GM21381 (cell line): ENCODE measurements around the gene SYDE2.
"Not testable (repeated sequence)": the region's sequence is repeated elsewhere in the genome, so short reads cannot be mapped to it uniquely, and the experiment has no call there.

Source experiments
- ATAC-seq: cut with Tn5 transposase; IDR thresholded peaks from one replicate; pipeline ENCODE4 v1.9.1; 2021; ENCODE audit warnings: mild to moderate bottlenecking, moderate library complexity; ENCODE audit not compliant: unreplicated experiment

The SYDE2 gene, protein sequence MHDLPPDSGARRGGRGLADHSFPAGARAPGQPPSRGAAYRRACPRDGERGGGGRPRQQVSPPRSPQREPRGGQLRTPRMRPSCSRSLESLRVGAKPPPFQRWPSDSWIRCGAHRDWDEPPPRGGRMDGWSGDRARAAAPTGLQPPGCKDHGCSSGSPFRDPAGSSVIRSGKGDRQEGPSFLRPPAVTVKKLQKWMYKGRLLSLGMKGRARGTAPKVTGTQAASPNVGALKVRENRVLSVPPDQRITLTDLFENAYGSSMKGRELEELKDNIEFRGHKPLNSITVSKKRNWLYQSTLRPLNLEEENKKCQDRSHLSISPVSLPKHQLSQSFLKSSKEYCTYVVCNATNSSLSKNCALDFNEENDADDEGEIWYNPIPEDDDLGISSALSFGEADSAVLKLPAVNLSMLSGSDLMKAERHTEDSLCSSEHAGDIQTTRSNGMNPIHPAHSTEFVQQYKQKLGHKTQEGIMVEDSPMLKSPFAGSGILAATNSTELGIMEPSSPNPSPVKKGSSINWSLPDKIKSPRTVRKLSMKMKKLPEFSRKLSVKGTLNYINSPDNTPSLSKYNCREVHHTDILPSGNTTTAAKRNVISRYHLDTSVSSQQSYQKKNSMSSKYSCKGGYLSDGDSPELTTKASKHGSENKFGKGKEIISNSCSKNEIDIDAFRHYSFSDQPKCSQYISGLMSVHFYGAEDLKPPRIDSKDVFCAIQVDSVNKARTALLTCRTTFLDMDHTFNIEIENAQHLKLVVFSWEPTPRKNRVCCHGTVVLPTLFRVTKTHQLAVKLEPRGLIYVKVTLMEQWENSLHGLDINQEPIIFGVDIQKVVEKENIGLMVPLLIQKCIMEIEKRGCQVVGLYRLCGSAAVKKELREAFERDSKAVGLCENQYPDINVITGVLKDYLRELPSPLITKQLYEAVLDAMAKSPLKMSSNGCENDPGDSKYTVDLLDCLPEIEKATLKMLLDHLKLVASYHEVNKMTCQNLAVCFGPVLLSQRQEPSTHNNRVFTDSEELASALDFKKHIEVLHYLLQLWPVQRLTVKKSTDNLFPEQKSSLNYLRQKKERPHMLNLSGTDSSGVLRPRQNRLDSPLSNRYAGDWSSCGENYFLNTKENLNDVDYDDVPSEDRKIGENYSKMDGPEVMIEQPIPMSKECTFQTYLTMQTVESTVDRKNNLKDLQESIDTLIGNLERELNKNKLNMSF

GRCh38 chr1:85200463-85201339 lies at the start of gene SYDE2:
TSS of gene SYDE2 (minus strand) at chr1:85201016. CDS start at chr1:85200996, 20 bp downstream.
- peak; percentile 73 for ATAC-seq

DNA sequence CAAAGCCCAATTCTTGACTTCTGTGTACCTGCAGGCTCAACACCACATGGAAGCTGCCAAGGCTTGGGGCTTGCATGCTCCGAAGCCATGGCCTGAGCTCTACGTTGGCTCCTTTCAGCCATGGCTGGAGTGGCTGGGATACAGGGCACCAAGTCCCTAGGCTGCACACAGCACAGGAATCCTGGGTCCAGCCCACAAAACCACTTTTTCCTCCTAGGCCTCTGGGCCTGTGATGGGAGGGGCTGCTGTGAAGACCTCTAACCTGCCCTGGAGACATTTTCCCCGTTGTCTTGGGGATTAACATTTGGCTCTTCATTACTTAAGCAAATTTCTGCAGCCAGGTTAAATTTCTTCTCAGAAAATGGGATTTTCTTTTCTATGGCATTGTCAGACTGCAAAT lies 48.2 kb upstream of the SYDE2 start:
- ATAC-seq, result not testable (repeated sequence)

- no peak for ATAC-seq
Observed at GRCh38 chr1:85245891-85246290, 45.1 kb upstream of the SYDE2 start.

- no peak for ATAC-seq
Observed at GRCh38 chr1:85245456-85245855, 44.6 kb upstream of the SYDE2 start.

GRCh38 chr1:85244271-85245061 lies 43.6 kb upstream of the SYDE2 start:
- no peak for ATAC-seq

DNA sequence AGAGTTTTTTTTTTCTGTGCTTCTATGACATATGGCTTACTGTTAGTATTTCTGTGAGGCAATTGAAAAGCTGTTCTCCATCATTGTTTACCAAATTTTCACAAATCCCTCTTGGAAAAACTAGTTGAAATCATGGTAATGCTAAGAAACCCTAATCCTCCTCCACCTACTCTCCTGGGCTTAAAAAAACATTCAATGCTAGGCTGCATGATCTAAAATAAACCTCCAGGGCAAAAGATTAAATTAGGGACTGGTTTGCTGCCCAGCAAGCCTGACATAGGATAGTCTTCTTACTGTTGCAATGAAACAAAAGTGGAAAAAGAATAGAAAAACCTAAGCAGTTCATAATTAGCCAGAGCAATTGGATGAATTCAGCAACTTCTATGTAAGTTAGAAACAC lies 42.6 kb upstream of the SYDE2 start:
- ATAC-seq, result no peak

- no peak for ATAC-seq
Observed at GRCh38 chr1:85240643-85241042, 39.8 kb upstream of the SYDE2 start.

GRCh38 chr1:85240174-85240601 lies 39.4 kb upstream of the SYDE2 start:
- ATAC-seq, result no peak

GRCh38 chr1:85237613-85238012 lies 36.8 kb upstream of the SYDE2 start:
- ATAC-seq, result no peak

GRCh38 chr1:85230305-85230977 lies 29.6 kb upstream of the SYDE2 start:
- no peak for ATAC-seq

- ATAC-seq, result no peak
Observed at GRCh38 chr1:85229574-85230097, 28.8 kb upstream of the SYDE2 start.

DNA sequence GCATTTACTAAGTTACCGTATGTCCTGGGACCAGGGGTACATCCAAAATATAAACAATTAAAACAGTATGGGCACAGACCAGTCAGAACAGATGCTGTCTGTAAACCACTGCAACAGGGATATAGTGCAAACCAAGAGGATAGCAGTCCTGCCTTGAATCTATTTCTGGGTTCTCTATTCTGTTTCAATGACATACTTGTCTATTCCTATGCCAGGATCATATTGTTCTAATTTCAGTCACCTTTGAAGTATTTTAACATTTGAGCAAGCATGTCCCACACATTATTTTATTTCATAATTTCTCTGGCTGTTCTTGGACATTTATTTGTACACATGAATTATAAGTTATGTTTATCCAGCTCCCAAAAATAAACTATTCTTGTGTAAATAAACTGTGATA lies 28.2 kb upstream of the SYDE2 start:
- no peak for ATAC-seq

DNA sequence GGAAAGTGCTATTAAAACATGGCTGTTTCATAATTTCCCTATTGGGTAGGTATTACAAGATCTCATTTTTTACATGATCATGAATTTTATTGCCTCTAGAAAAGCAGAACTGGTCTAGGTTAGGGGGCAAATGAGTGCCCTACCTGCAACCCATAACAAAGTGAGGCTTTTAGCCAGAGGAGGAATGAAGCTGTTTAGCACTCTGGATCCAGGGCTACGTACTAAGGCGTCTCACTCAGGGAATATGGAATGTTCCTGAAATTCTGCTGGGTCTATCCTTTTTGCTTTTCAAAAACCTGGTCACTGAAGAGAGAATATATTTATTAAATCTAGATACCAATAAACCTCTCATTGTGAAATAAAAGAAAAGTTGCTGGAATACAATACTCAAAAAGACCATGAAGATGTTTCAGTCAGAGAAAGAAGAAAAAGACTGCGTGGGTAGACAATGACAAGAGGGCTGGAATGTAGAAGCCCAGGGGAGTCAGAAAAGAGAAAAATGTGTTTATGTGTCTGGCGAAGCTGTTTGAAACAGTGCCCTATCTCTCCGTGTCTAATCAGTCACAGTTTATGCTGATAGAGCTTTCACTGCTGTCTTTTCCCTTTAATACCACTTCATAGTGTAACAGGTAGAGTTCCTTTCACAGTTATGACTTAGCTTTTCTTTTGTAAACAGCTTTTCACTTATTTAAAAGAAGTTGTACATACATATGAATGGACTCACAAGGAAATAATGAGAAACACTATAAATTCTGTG lies 25.0 kb upstream of the SYDE2 start:
- no peak for ATAC-seq

DNA sequence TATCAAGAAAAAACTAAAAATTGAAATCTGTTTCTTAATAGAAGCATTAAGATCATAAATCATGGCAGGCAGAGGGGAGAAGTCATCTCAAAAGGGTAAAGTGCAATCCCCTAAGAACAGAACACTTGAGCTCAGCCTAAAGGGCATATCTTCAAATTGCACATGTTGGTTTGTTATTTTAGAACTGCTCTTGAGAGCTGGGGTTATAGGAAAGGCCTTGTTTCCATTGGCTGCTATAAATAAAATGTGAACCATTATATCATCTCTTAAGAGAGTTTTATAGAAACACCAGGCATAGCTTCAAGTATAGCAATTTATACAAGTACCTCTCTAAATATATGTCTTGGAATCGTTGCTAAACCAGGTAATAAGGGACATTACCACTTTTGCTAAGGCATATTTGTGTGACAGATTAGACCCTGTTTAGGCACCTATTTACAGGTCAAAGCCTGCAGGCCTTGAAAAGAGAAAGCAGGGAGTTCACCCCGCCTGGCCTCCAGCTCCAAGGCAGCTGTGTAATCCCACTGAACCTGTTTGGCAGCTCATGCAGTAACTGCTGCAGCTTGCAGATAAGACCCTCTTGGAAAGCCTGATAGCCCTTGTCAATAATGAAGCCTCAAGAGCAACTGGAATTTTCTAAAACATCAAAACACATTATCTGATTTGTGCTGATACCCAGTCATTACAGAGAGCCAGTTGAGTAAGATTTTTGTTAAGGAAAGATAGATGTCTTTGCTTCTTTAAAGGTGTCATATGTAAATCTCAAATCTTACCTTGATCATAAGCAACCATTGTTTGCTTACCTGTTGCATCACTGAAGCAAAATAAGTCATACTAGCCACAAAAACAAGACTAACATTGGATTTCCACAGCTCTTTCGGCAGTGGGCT lies 24.2 kb upstream of the SYDE2 start:
- no peak for ATAC-seq

- ATAC-seq, result no peak
Observed at GRCh38 chr1:85224295-85224694, 23.5 kb upstream of the SYDE2 start.

DNA sequence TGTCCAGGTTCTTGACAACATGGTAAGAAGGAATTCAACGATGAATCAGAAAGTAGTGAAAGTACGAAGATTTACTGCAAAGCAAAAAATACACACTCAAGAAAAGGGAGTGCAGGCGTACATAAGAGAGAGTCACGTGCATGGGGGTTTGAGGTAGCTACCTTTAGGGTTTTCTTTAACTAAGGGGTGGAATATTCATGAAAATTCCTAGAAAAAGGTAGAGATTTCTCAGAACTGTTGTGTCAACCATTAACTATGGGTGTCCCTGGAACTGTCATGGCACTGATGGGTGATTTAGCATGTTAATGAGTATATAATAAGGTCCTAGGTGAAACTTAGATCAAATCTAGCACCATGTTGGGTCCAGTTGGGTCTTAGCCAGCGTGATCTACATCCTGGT lies 22.5 kb upstream of the SYDE2 start:
- ATAC-seq, result no peak

DNA sequence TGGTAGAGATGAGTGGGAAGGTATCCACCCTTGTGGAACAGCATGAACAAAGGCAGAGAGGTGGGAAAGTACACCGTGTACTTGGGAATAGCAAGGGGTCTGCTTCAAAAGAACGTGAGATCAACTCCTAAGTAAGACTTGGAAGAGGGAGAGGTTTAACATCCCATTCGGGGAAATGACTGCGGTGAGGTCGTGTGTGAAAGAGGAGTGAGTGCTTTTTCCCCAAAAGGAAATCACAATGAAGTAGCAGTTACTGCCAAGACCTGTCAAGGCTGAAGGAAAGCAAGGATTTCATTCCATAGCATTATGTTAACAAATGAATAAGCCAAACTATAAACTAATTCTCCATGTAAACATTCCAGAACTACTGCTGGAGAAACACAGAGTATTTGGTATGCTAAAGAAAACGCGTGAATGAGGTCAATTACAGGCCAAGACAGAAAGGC lies 20.0 kb upstream of the SYDE2 start:
- ATAC-seq, result no peak
